Smooth muscle cell (in vitro differentiated cells): ENCODE results near the gene HRH2. TPM values are rescaled to one million over a fixed set of nuclear protein-coding genes. Genes with fewer than 3 reads are reported as not detected.

Experiments
- DNase-seq: peaks from one replicate; lab custom pipeline; 2025; ENCODE audit not compliant: unreplicated experiment; lab: John Stamatoyannopoulos, UW
- H2AFZ ChIP-seq: fragments of 200-600 bp; sonication (generic); 2 replicates; pipeline ENCODE4 v1.6.0; 2016; ENCODE audit warnings: antibody characterized with exemption, low read depth, mild to moderate bottlenecking
- H3F3A ChIP-seq: fragments of 200-600 bp; sonication (generic); 2 replicates; pipeline ENCODE4 v1.6.0; 2017; ENCODE audit warnings: antibody characterized with exemption, low read depth
- H3K27ac ChIP-seq: fragments of 200-600 bp; sonication (generic); 2 replicates; pipeline ENCODE4 v1.5.1; 2016; ENCODE audit warnings: low read depth, mild to moderate bottlenecking
- H3K27me3 ChIP-seq: fragments of 200-600 bp; sonication (generic); 2 replicates; pipeline ENCODE4 v1.6.1; 2016; ENCODE audit warnings: low read depth, mild to moderate bottlenecking
- H3K36me3 ChIP-seq: fragments of 200-600 bp; sonication (generic); 2 replicates; pipeline ENCODE4 v1.5.1; 2016; ENCODE audit warnings: low read depth
- H3K4me1 ChIP-seq: fragments of 200-600 bp; sonication (generic); 2 replicates; pipeline ENCODE4 v1.5.1; 2016; ENCODE audit warnings: low read depth
- H3K4me2 ChIP-seq: fragments of 200-600 bp; sonication (generic); 2 replicates; pipeline ENCODE4 v1.6.0; 2016; ENCODE audit warnings: mild to moderate bottlenecking
- H3K4me3 ChIP-seq: fragments of 200-600 bp; sonication (generic); 2 replicates; pipeline ENCODE4 v1.5.1; 2016; ENCODE audit warnings: mild to moderate bottlenecking
- H3K79me2 ChIP-seq: fragments of 200-600 bp; sonication (generic); 2 replicates; pipeline ENCODE4 v1.6.0; 2016; ENCODE audit warnings: low read depth, mild to moderate bottlenecking
- H3K9ac ChIP-seq: fragments of 200-600 bp; sonication (generic); 2 replicates; pipeline ENCODE4 v1.6.0; 2016; ENCODE audit warnings: low read depth
- H3K9me3 ChIP-seq: fragments of 200-600 bp; sonication (generic); replicated peaks from 2 replicates; pipeline ENCODE4 v1.5.1; 2016; ENCODE audit warnings: low read depth
- H4K20me1 ChIP-seq: fragments of 200-600 bp; sonication (generic); 2 replicates; pipeline ENCODE4 v1.6.0; 2016; ENCODE audit warnings: low read depth
- CTCF ChIP-seq: fragments of 200-600 bp; sonication (generic); IDR thresholded peaks from 2 replicates; pipeline ENCODE4 v1.5.1; 2017; ENCODE audit warnings: borderline replicate concordance, mild to moderate bottlenecking, antibody characterized with exemption; ENCODE audit not compliant: insufficient read depth, poor library complexity, severe bottlenecking
- WGBS: methylation state at CpG from one replicate; pipeline ENCODE4 v1.1.7; 2016; ENCODE audit warnings: low lambda C conversion rate; 5-methylcytosine and 5-hydroxymethylcytosine counted together
- polyA plus RNA-seq: library from polyadenylated mRNA; unstranded; fragments of >200 nt; fragmentation: Nextera tagmentation; extraction: Ambion mirVana; gene quantifications from 2 replicates; pipeline ENCODE4 v1.2.1, GENCODE V29; 2016
- total RNA-seq: library from RNA; depleted of rRNA; stranded (reverse); fragments of >200 nt; gene quantifications from 2 replicates; pipeline ENCODE4 v1.2.3, GENCODE V29; 2014

Gene HRH2
- 0.40 and 0.63 TPM in 2 replicates for total RNA-seq
- polyA plus RNA-seq: 0.57 and 0.83 TPM in 2 replicates

- peak within 1 kb of the TSS; percentile 90 for H3K4me2 ChIP-seq
- H3F3A ChIP-seq: no peaks in the 10 kb centered on the region
- no peak within 1 kb of the TSS for H3K9ac ChIP-seq
- 2% methylated on average over 28 of the region's 58 CpGs for WGBS
- no peaks in the 10 kb centered on the region for H3K79me2 ChIP-seq
- TF ChIP-seq CTCF: no peak
- peaks cover 6% of the 10 kb centered on the region for H3K4me1 ChIP-seq
- H3K36me3 ChIP-seq: no peaks in the 10 kb centered on the region
- H3K27ac ChIP-seq: no peak within 1 kb of the TSS
- H3K9me3 ChIP-seq: no peaks in the 10 kb centered on the region
- peak within 1 kb of the TSS; percentile 68 for H2AFZ ChIP-seq
- DNase-seq: no peak
- H3K27me3 ChIP-seq: peaks cover 38% of the 10 kb centered on the region
- H3K4me3 ChIP-seq: peak within 1 kb of the TSS; percentile 57
- no peaks in the 10 kb centered on the region for H4K20me1 ChIP-seq
Observed at GRCh38 chr5:175657593-175658271, at the start of gene HRH2. Gene HRH2, plus strand, starts transcription at chr5:175658071. Its CDS starts 25,163 bp downstream, at chr5:175683234.

- TF ChIP-seq CTCF: no peak
- Histone ChIP-seq H4K20me1 (no peaks in the 10 kb centered on the region), H3K9ac (no peak overlapping the region), H3K4me1 (peaks cover 4% of the 10 kb centered on the region), H3K4me2 (no peak overlapping the region), H3K36me3 (no peaks in the 10 kb centered on the region), H2AFZ (no peak overlapping the region), H3K9me3 (no peaks in the 10 kb centered on the region), H3K4me3 (no peak overlapping the region), H3K27me3 (no peaks in the 10 kb centered on the region), H3F3A (no peaks in the 10 kb centered on the region), H3K79me2 (no peaks in the 10 kb centered on the region), H3K27ac (no peak overlapping the region)
- no peak for DNase-seq
- 82% methylated on average over 11 of the region's 11 CpGs for WGBS
Observed at GRCh38 chr5:175609526-175609925, 48.3 kb upstream of the HRH2 start.

- TF ChIP-seq CTCF: no peak
- Histone ChIP-seq H3K27ac (no peak overlapping the region), H2AFZ (no peak overlapping the region), H3K9ac (no peak overlapping the region), H3K27me3 (no peaks in the 10 kb centered on the region), H3K4me3 (no peak overlapping the region), H3K79me2 (no peaks in the 10 kb centered on the region), H3K36me3 (no peaks in the 10 kb centered on the region), H3K9me3 (no peaks in the 10 kb centered on the region), H3F3A (no peaks in the 10 kb centered on the region), H3K4me2 (no peak overlapping the region), H4K20me1 (no peaks in the 10 kb centered on the region), H3K4me1 (peaks cover 4% of the 10 kb centered on the region)
- 94% methylated on average over 5 of the region's 5 CpGs for WGBS
- no peak for DNase-seq
Observed at GRCh38 chr5:175610381-175610780, 47.5 kb upstream of the HRH2 start.

GRCh38 chr5:175610898-175611297, 47.0 kb upstream of the HRH2 start:
- Histone ChIP-seq H3K27ac (no peak overlapping the region), H3K9ac (no peak overlapping the region), H2AFZ (no peak overlapping the region), H3K27me3 (no peaks in the 10 kb centered on the region), H4K20me1 (no peaks in the 10 kb centered on the region), H3K4me2 (no peak overlapping the region), H3K9me3 (no peaks in the 10 kb centered on the region), H3K79me2 (no peaks in the 10 kb centered on the region), H3K4me1 (peaks cover 4% of the 10 kb centered on the region), H3K4me3 (no peak overlapping the region), H3K36me3 (no peaks in the 10 kb centered on the region), H3F3A (no peaks in the 10 kb centered on the region)
- DNase-seq: no peak
- TF ChIP-seq CTCF: no peak
- WGBS: 82% methylated on average over 3 of the region's 3 CpGs
